ENCODE data around the gene KAT6B. TPM values are rescaled to one million over a fixed set of nuclear protein-coding genes. Genes with fewer than 3 reads are reported as not detected.

KAT6B gene
- total and polyA plus RNA-seq, 10 of the 15 experiments (the other 5 are each of a cell fraction or from before 2014, with no cell fraction given): 2.7 to 22.6 (median 15.7) TPM

DNA sequence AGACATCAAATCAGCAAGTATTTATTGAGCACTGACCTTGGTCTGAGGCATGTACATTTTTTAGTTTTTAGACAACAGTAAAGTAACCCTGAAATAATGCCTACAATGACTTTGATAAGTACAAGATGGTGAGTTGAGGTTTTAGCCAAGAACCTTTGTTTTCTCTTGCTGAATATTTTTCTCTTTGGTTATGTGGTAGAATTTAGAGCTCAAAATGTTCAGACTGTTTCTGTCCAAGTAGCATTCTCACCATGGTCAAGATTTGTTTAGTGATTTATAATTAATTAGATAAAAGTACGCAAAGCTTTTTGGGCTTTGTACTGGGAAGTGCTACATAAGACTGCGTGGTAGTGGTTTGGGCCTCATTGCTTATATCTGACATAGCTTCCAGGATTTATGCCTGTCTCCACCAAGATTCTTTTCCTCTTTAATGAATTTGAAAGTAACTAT lies 102.4 kb downstream of the KAT6B start:
- FAIRE-seq: no peak
- SMC1A ChIA-PET (ENCODE audit: uncharacterized antibody, unreplicated experiment): interaction anchor here (0.9 to 3.1 kb wide), 8 partner anchors 12 to 91 kb away, joined by 3 to 10 read pairs (median 4); no protein-coding TSS in a partner anchor
- intact Hi-C loops (cut with micrococcal nuclease; ENCODE audit: unreplicated experiment): no loop called here
- Histone ChIP-seq H3K36me3 (ENCODE audit: control insufficient read depth in 2 of 2, insufficient read depth in 2 of 2, low read length in 1 of 2) (no peaks in the 10 kb centered on the region), H3K9ac (ENCODE audit: control insufficient read depth, insufficient read depth, low read length) (no peak overlapping the region), H3K27me3 (replicated peaks in 1 of 2; ENCODE audit: control insufficient read depth in 2 of 2, insufficient read depth in 2 of 2, low read length in 1 of 2) (no peaks in the 10 kb centered on the region), H3K9me3 (replicated peaks; ENCODE audit: control insufficient read depth, insufficient read depth, low read length) (no peaks in the 10 kb centered on the region), H3K27ac (ENCODE audit: control insufficient read depth, insufficient read depth) (no peak overlapping the region), H3K79me2 (ENCODE audit: control insufficient read depth, insufficient read depth, low read length) (peaks cover 4% of the 10 kb centered on the region), H3K4me3 (no peak overlapping the region), H3K4me2 (ENCODE audit: control insufficient read depth, insufficient read depth) (no peak overlapping the region), H4K20me1 (ENCODE audit: control insufficient read depth, insufficient read depth) (no peaks in the 10 kb centered on the region), H3K4me1 (ENCODE audit: control insufficient read depth, insufficient read depth, low read length) (no peaks in the 10 kb centered on the region), H2AFZ (ENCODE audit: control insufficient read depth, low read depth, low read length) (no peak overlapping the region)
- no TSS peak for BruUV-seq (replicated peaks)
- CTCF ChIA-PET: interaction anchor here (0.7 to 1.7 kb wide), 3 partner anchors 11 to 247 kb away, joined by 3 to 6 read pairs (median 4); no protein-coding TSS in a partner anchor
- no peak for DNase-seq (ENCODE audit: low read depth, low spot score)
- WGBS (ENCODE audit: insufficient coverage, insufficient replicate concordance, low lambda C conversion rate, missing lambda C conversion rate): 98% methylated on average over 2 of the region's 2 CpGs
- no peak for ATAC-seq
- in situ Hi-C loops (cut with MboI): no loop called here
- RAD21 ChIA-PET (ENCODE audit: unreplicated experiment): interaction anchor here (1.2 kb wide), 1 partner anchor 42 kb away, joined by 4 read pairs; no protein-coding TSS in a partner anchor
- POLR2A ChIA-PET: interaction anchor here (0.5 kb wide), 1 partner anchor 929 kb away, joined by 4 read pairs; no protein-coding TSS in a partner anchor
- TF ChIP-seq POLR2A (IDR thresholded peaks at IDR 0.05; ENCODE audit: low read depth, low read length) (no peak), NFYB (IDR thresholded peaks at IDR 0.05; ENCODE audit: insufficient read depth, low read depth, low read length) (no peak), HDGF (IDR thresholded peaks at IDR 0.05) (no peak), BACH1 (IDR thresholded peaks at IDR 0.05; ENCODE audit: borderline replicate concordance) (no peak), POLR2AphosphoS2 (IDR thresholded peaks at IDR 0.05; ENCODE audit: low read depth, low read length) (no peak), NFYA (IDR thresholded peaks at IDR 0.05; ENCODE audit: borderline replicate concordance, low read depth, low read length) (no peak), CHD4 (IDR thresholded peaks at IDR 0.05) (no peak), FOXK2 (IDR thresholded peaks at IDR 0.05) (no peak), SMARCA5 (IDR thresholded peaks at IDR 0.05) (no peak), GATAD2B (conservative IDR thresholded peaks at IDR 0.05; ENCODE audit: low read depth) (no peak), ASH2L (IDR thresholded peaks at IDR 0.05; ENCODE audit: borderline replicate concordance, low read depth) (no peak), RCOR1 (conservative IDR thresholded peaks at IDR 0.05; ENCODE audit: low read depth, low read length) (no peak), NR2F1 (conservative IDR thresholded peaks at IDR 0.05) (no peak)
- TF ChIP-seq, protein P1, sequence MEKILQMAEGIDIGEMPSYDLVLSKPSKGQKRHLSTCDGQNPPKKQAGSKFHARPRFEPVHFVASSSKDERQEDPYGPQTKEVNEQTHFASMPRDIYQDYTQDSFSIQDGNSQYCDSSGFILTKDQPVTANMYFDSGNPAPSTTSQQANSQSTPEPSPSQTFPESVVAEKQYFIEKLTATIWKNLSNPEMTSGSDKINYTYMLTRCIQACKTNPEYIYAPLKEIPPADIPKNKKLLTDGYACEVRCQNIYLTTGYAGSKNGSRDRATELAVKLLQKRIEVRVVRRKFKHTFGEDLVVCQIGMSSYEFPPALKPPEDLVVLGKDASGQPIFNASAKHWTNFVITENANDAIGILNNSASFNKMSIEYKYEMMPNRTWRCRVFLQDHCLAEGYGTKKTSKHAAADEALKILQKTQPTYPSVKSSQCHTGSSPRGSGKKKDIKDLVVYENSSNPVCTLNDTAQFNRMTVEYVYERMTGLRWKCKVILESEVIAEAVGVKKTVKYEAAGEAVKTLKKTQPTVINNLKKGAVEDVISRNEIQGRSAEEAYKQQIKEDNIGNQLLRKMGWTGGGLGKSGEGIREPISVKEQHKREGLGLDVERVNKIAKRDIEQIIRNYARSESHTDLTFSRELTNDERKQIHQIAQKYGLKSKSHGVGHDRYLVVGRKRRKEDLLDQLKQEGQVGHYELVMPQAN (conservative IDR thresholded peaks at IDR 0.05): no peak
